Liver (tissue), 9 donors: ENCODE results near the gene ARID4B. TPM values are rescaled to one million over a fixed set of nuclear protein-coding genes. Genes with fewer than 3 reads are reported as not detected.

Source experiments
- DNase-seq: peaks from one replicate; pipeline ENCODE4 v3.0.0-alpha.2; 2017; ENCODE audit warnings: low spot score
- H3K27ac ChIP-seq, 2 donors: one replicate each; pipeline ENCODE4 v1.7.0; 2013; ENCODE audit warnings: inconsistent platforms in 2 of 2, low read length in 2 of 2, control low read depth in 1 of 2, low read depth in 1 of 2, mild to moderate bottlenecking in 1 of 2
- H3K27me3 ChIP-seq, 4 donors: one replicate each; pipeline versions ENCODE4 v1.6.1 to v1.7.0; 2013; ENCODE audit warnings: low read length in 3 of 4, inconsistent platforms in 1 of 4, mild to moderate bottlenecking in 1 of 4, moderate library complexity in 1 of 4; ENCODE audit not compliant: control insufficient read depth in 4 of 4, insufficient read depth in 4 of 4
- H3K36me3 ChIP-seq, 4 donors: one replicate each; pipeline versions ENCODE4 v1.6.1 to v1.7.0; 2013; ENCODE audit warnings: low read length in 3 of 4, mild to moderate bottlenecking in 3 of 4, low read depth in 1 of 4, moderate library complexity in 1 of 4; ENCODE audit not compliant: control insufficient read depth in 4 of 4, insufficient read depth in 3 of 4
- H3K4me1 ChIP-seq, 4 donors: one replicate each; pipeline versions ENCODE4 v1.6.1 to v1.7.0; 2013; ENCODE audit warnings: low read length in 3 of 4, mild to moderate bottlenecking in 3 of 4, moderate library complexity in 1 of 4; ENCODE audit not compliant: control insufficient read depth in 4 of 4, insufficient read depth in 4 of 4
- H3K4me3 ChIP-seq, 3 donors: one replicate each; pipeline versions ENCODE4 v1.6.1 to v1.7.0; 2013; ENCODE audit warnings: low read length in 3 of 3, control low read depth in 1 of 3, low read depth in 1 of 3, mild to moderate bottlenecking in 1 of 3
- H3K9ac ChIP-seq, 2 donors: one replicate each; pipeline ENCODE4 v1.7.0; 2013; ENCODE audit warnings: low read length in 2 of 2, mild to moderate bottlenecking in 2 of 2, moderate library complexity in 2 of 2, control low read depth in 1 of 2, low read depth in 1 of 2
- H3K9me3 ChIP-seq, 4 donors: one replicate each; pipeline versions ENCODE4 v1.6.1 to v1.7.0; 2013; ENCODE audit warnings: low read length in 3 of 4; ENCODE audit not compliant: control insufficient read depth in 4 of 4
- ATF3 ChIP-seq: IDR thresholded peaks from 2 replicates; pipeline ENCODE4 v1.6.1; 2016; ENCODE audit warnings: antibody characterized with exemption
- CTCF ChIP-seq: fragments of 150-350 bp; IDR thresholded peaks from 2 replicates; pipeline ENCODE4 v1.5.1; 2017; ENCODE audit warnings: improper control_type of control experiment, low read depth, low read length; ENCODE audit not compliant: missing input control
- EGR1 ChIP-seq, 2 donors: IDR thresholded peaks; 2 replicates each; pipeline ENCODE4 v1.6.1; 2016 to 2018; ENCODE audit warnings: antibody characterized with exemption in 2 of 2, low read depth in 2 of 2
- FOXA1 ChIP-seq: IDR thresholded peaks from 2 replicates; pipeline ENCODE4 v1.6.1; 2016; ENCODE audit warnings: antibody characterized with exemption
- FOXA2 ChIP-seq: IDR thresholded peaks from 2 replicates; pipeline ENCODE4 v1.6.1; 2016; ENCODE audit warnings: antibody characterized with exemption
- GABPA ChIP-seq, 2 donors: IDR thresholded peaks in 1 of 2; conservative IDR thresholded peaks in 1 of 2; 2 replicates each; pipeline ENCODE4 v1.6.1; 2016; ENCODE audit warnings: antibody characterized with exemption in 2 of 2, mild to moderate bottlenecking in 1 of 2, moderate library complexity in 1 of 2
- HNF4A ChIP-seq, 2 donors: conservative IDR thresholded peaks; 2 replicates each; pipeline ENCODE4 v1.6.1; 2016; ENCODE audit warnings: antibody characterized with exemption in 2 of 2, mild to moderate bottlenecking in 2 of 2
- HNF4G ChIP-seq: IDR thresholded peaks from 2 replicates; pipeline ENCODE4 v1.6.1; 2016; ENCODE audit warnings: antibody characterized with exemption
- JUND ChIP-seq, 2 donors: IDR thresholded peaks; 2 replicates each; pipeline ENCODE4 v1.6.1; 2016; ENCODE audit warnings: antibody characterized with exemption in 2 of 2
- MAX ChIP-seq: IDR thresholded peaks from 2 replicates; pipeline ENCODE4 v1.6.1; 2016; ENCODE audit warnings: antibody characterized with exemption
- NR2F2 ChIP-seq: IDR thresholded peaks from 2 replicates; pipeline ENCODE4 v1.6.1; 2016; ENCODE audit warnings: antibody characterized with exemption
- RAD21 ChIP-seq, 2 donors: IDR thresholded peaks; 2 replicates each; pipeline ENCODE4 v1.6.1; 2016; ENCODE audit warnings: antibody characterized with exemption in 2 of 2, mild to moderate bottlenecking in 2 of 2
- REST ChIP-seq: IDR thresholded peaks from 2 replicates; pipeline ENCODE4 v1.6.1; 2016; ENCODE audit warnings: antibody characterized with exemption, mild to moderate bottlenecking
- RXRA ChIP-seq, 2 donors: IDR thresholded peaks; 2 replicates each; pipeline ENCODE4 v1.6.1; 2017 to 2018; ENCODE audit warnings: antibody characterized with exemption in 2 of 2, mild to moderate bottlenecking in 1 of 2
- SP1 ChIP-seq: IDR thresholded peaks from 2 replicates; pipeline ENCODE4 v1.6.1; 2018; ENCODE audit warnings: antibody characterized with exemption, mild to moderate bottlenecking
- TAF1 ChIP-seq: conservative IDR thresholded peaks from 2 replicates; pipeline ENCODE4 v1.6.1; 2016; ENCODE audit warnings: antibody characterized with exemption, mild to moderate bottlenecking
- YY1 ChIP-seq: IDR thresholded peaks from 2 replicates; pipeline ENCODE4 v1.6.1; 2016; ENCODE audit warnings: antibody characterized with exemption, mild to moderate bottlenecking
- ZBTB33 ChIP-seq: IDR thresholded peaks from 2 replicates; pipeline ENCODE4 v1.6.1; 2016; ENCODE audit warnings: antibody characterized with exemption
- WGBS: extraction: QIAGEN DNeasy Blood & Tissue Kit; methylation state at CpG from one replicate; pipeline ENCODE4 v1.1.7; 2013; 5-methylcytosine and 5-hydroxymethylcytosine counted together
- polyA plus RNA-seq, 2 donors: library from polyadenylated mRNA; stranded (reverse) in 1 of 2; unstranded in 1 of 2; fragments of 200-250 nt in 1 of 2; fragments of >200 nt in 1 of 2; fragmentation: Nextera tagmentation in 1 of 2; extraction: Ambion mirVana in 1 of 2; gene quantifications; one replicate each; pipeline versions ENCODE4 v1.2.1 to v1.2.3, GENCODE V29; 2013 to 2015
- total RNA-seq, 2 donors: library from RNA; depleted of rRNA; stranded (reverse); fragments of >200 nt; gene quantifications; one replicate each; pipeline ENCODE4 v1.2.3, GENCODE V29; 2014
- donor health status: healthy.
- donor health status: healthy.
- donor health status: healthy.
- donor health status: healthy.
- donor health status: healthy.

The ARID4B gene
- total and polyA plus RNA-seq, 4 donors: 4.2 to 27.3 (median 21.3) TPM

GRCh38 chr1:235297579-235297978, 30.4 kb downstream of the ARID4B start:
- 73% methylated on average over 3 of the region's 3 CpGs for WGBS
- Histone ChIP-seq H3K9ac (no peak overlapping the region), H3K36me3 (no peaks in the 10 kb centered on the region), H3K4me3 (no peak overlapping the region), H3K27me3 (no peaks in the 10 kb centered on the region), H3K4me1 (peaks cover 7 to 22% (median 13%) of the 10 kb centered on the region in 4 donors), H3K27ac (no peak overlapping the region), H3K9me3 (no peaks in the 10 kb centered on the region)
- DNase-seq: no peak
- TF ChIP-seq SP1 (no peak), RXRA (IDR thresholded peaks at IDR 0.05) (no peak), RAD21 (IDR thresholded peaks at IDR 0.05) (no peak), ZBTB33 (no peak), HNF4G (no peak), MAX (no peak), FOXA2 (no peak), JUND (IDR thresholded peaks at IDR 0.05) (no peak), FOXA1 (no peak), CTCF (no peak)

GRCh38 chr1:235296729-235297128, 31.2 kb downstream of the ARID4B start:
- H3K9me3 ChIP-seq: no peaks in the 10 kb centered on the region
- 95% methylated on average over 1 of the region's 1 CpG for WGBS
- peaks cover 10 to 25% (median 15%) of the 10 kb centered on the region in 4 donors for H3K4me1 ChIP-seq
- H3K27ac ChIP-seq: no peak overlapping the region
- no peak for TF ChIP-seq YY1
- TF ChIP-seq HNF4A (conservative IDR thresholded peaks at IDR 0.05): no peak
- no peak for TF ChIP-seq MAX
- TF ChIP-seq EGR1 (IDR thresholded peaks at IDR 0.05; ENCODE audit: low read depth in 2 of 2): no peak
- TF ChIP-seq GABPA (IDR thresholded peaks at IDR 0.05 in 1 of 2, conservative IDR thresholded peaks at IDR 0.05 in 1 of 2): no peak
- TF ChIP-seq ZBTB33: no peak
- TF ChIP-seq SP1: no peak
- no peak for TF ChIP-seq JUND (IDR thresholded peaks at IDR 0.05)
- no peak for TF ChIP-seq ATF3
- TF ChIP-seq FOXA1: no peak
- no peak for TF ChIP-seq NR2F2
- no peak for TF ChIP-seq RXRA (IDR thresholded peaks at IDR 0.05)
- no peak for TF ChIP-seq CTCF
- no peak for TF ChIP-seq REST
- TF ChIP-seq FOXA2: no peak
- TF ChIP-seq HNF4G: no peak
- TF ChIP-seq RAD21 (IDR thresholded peaks at IDR 0.05): no peak
- no peak for TF ChIP-seq TAF1
- H3K9ac ChIP-seq: no peak overlapping the region
- H3K4me3 ChIP-seq: no peak overlapping the region
- no peaks in the 10 kb centered on the region for H3K27me3 ChIP-seq
- no peak for DNase-seq
- no peaks in the 10 kb centered on the region for H3K36me3 ChIP-seq
